ENCODE results near the gene RUNX3. TPM values are rescaled to one million over a fixed set of nuclear protein-coding genes. Genes with fewer than 3 reads are reported as not detected.
A peak's percentile ranks its signal among the peaks of the same experiment; 100 is the strongest.

Gene RUNX3
- total and polyA plus RNA-seq, 2 of the 8 experiments (the other 6 are each of a cell fraction or from before 2014, with no cell fraction given): 0.62 to 0.82 TPM

GRCh38 chr1:24909388-24909898 lies 20.6 kb downstream of the RUNX3 start (continued):
- TF ChIP-seq BACH1 (IDR thresholded peaks at IDR 0.05; ENCODE audit: low read length) (peak; percentile 64), SIN3A (conservative IDR thresholded peaks at IDR 0.05 in 1 of 2, IDR thresholded peaks at IDR 0.05 in 1 of 2; ENCODE audit: low read depth in 1 of 2, low read length in 2 of 2) (peak in 1 of 2 experiments; percentile 84; a peak in 2 of 4 replicates), SP1 (IDR thresholded peaks at IDR 0.05; ENCODE audit: low read depth, low read length) (peak; percentile 97), HDAC2 (IDR thresholded peaks at IDR 0.05; ENCODE audit: borderline replicate concordance in 1 of 2, low read depth in 2 of 2, low read length in 2 of 2) (peak in 1 of 2 experiments; percentile 100; a peak in 2 of 4 replicates), TBP (IDR thresholded peaks at IDR 0.05; ENCODE audit: low read depth, low read length) (peak; percentile 55; the same call in 1 of the 2 replicates), EGR1 (IDR thresholded peaks at IDR 0.05; ENCODE audit: borderline replicate concordance, low read depth, low read length) (peak; percentile 11; the same call in 1 of the 2 replicates), NANOG (IDR thresholded peaks at IDR 0.05; ENCODE audit: insufficient read depth, low read depth, low read length, poor library complexity, severe bottlenecking) (no peak), POLR2AphosphoS5 (IDR thresholded peaks at IDR 0.05; ENCODE audit: low read depth, low read length) (0 out of 2 replicates have a peak, but pooled peaks have one; percentile 31), MAFK (IDR thresholded peaks at IDR 0.05; ENCODE audit: low read depth, low read length) (peak; percentile 38; the same call in 1 of the 2 replicates), MAX (IDR thresholded peaks at IDR 0.05) (peak; percentile 79), JUND (IDR thresholded peaks at IDR 0.05; ENCODE audit: low read length) (peak; percentile 69), GABPA (IDR thresholded peaks at IDR 0.05; ENCODE audit: borderline replicate concordance, insufficient read depth, low read length) (peak; percentile 70; the same call in 1 of the 2 replicates), KDM1A (IDR thresholded peaks at IDR 0.05; ENCODE audit: borderline replicate concordance, low read length) (peak; percentile 100), CEBPB (IDR thresholded peaks at IDR 0.05; ENCODE audit: low read depth, low read length) (no peak), ASH2L (IDR thresholded peaks at IDR 0.05; ENCODE audit: low read length) (peak; percentile 31), TAF1 (IDR thresholded peaks at IDR 0.05; ENCODE audit: low read depth, low read length) (peak; percentile 40; the same call in 1 of the 2 replicates), CREB1 (IDR thresholded peaks at IDR 0.05) (peak; percentile 88), ATF2 (IDR thresholded peaks at IDR 0.05; ENCODE audit: low read length) (peak; percentile 28; the same call in 1 of the 2 replicates)
- TF ChIP-seq, protein P1, sequence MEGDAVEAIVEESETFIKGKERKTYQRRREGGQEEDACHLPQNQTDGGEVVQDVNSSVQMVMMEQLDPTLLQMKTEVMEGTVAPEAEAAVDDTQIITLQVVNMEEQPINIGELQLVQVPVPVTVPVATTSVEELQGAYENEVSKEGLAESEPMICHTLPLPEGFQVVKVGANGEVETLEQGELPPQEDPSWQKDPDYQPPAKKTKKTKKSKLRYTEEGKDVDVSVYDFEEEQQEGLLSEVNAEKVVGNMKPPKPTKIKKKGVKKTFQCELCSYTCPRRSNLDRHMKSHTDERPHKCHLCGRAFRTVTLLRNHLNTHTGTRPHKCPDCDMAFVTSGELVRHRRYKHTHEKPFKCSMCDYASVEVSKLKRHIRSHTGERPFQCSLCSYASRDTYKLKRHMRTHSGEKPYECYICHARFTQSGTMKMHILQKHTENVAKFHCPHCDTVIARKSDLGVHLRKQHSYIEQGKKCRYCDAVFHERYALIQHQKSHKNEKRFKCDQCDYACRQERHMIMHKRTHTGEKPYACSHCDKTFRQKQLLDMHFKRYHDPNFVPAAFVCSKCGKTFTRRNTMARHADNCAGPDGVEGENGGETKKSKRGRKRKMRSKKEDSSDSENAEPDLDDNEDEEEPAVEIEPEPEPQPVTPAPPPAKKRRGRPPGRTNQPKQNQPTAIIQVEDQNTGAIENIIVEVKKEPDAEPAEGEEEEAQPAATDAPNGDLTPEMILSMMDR (IDR thresholded peaks at IDR 0.05; ENCODE audit: control extremely low read depth in 1 of 3, insufficient read depth in 1 of 3, low read depth in 1 of 3, low read length in 3 of 3): peak; percentile 72 to 95 (median 82)

Data from H1 (cell line).